B cell (primary cell): ENCODE results near the gene MPZL2.

ENCODE experiments used
- EZH2 ChIP-seq: IDR thresholded peaks from 2 replicates; pipeline ENCODE4 v1.6.1; 2012; ENCODE audit warnings: borderline replicate concordance, low read depth, mild to moderate bottlenecking, moderate library complexity, low read length; ENCODE audit not compliant: insufficient read depth, poor library complexity, severe bottlenecking
- TF ChIP-seq, protein P1 (sequence below): fragments of 200-600 bp; IDR thresholded peaks from one replicate; pipeline ENCODE4 v1.8.0; 2022; ENCODE audit warnings: antibody characterized with exemption, mild to moderate bottlenecking

DNA sequence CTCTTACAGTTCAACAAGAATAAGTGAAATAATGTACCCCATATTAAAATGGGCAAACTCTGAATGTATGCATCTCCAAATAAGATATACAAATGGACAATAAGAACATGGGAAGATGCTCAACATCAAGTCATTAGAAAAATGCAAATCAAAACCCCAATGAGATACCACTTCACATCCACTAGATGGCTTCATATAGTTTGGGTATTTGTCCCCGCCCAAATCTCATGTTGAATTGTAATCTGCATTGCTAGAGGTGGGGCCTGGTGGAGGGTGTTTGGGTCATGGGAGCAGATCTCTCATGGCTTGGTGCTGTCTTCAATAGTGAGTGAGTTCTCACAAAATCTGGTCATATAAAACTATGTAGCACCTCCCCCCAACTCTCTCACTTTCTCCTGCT lies 5.7 kb downstream of the MPZL2 start:
- TF ChIP-seq, protein P1, sequence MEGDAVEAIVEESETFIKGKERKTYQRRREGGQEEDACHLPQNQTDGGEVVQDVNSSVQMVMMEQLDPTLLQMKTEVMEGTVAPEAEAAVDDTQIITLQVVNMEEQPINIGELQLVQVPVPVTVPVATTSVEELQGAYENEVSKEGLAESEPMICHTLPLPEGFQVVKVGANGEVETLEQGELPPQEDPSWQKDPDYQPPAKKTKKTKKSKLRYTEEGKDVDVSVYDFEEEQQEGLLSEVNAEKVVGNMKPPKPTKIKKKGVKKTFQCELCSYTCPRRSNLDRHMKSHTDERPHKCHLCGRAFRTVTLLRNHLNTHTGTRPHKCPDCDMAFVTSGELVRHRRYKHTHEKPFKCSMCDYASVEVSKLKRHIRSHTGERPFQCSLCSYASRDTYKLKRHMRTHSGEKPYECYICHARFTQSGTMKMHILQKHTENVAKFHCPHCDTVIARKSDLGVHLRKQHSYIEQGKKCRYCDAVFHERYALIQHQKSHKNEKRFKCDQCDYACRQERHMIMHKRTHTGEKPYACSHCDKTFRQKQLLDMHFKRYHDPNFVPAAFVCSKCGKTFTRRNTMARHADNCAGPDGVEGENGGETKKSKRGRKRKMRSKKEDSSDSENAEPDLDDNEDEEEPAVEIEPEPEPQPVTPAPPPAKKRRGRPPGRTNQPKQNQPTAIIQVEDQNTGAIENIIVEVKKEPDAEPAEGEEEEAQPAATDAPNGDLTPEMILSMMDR, result no peak
- TF ChIP-seq EZH2, result no peak
